HCT116 (cell line): Measurements from ENCODE around the gene SMC6. TPM values are rescaled to one million over a fixed set of nuclear protein-coding genes. Genes with fewer than 3 reads are reported as not detected.

ENCODE experiments used
- ATAC-seq: fragments of 200-7000 bp; cut with Tn5 transposase; 2 replicates; pipeline ENCODE4 v1.9.1; 2020; ENCODE audit warnings: mild to moderate bottlenecking, moderate library complexity
- BruUV-seq: library from RNA; stranded (reverse); fragments of 400-500 nt; replicated peaks from 2 replicates; lab custom pipeline; 2021; lab: Mats Ljungman, UMichigan
- CTCF ChIA-PET: fragments of 300-600 bp; sonication (Branson Sonifier 250); formaldehyde crosslinking; loops from one replicate; lab custom pipeline; 2021; ENCODE audit warnings: antibody characterized with exemption; lab: Charles Lee
- POLR2A ChIA-PET: fragments of 300-600, 350-600 bp; sonication (Branson Sonifier 250); formaldehyde crosslinking; loops from one replicate; lab custom pipeline; 2021; ENCODE audit warnings: antibody characterized with exemption; lab: Charles Lee
- RAD21 ChIA-PET, 2 experiments: fragments of 300-600 bp; sonication (Branson Sonifier 250); formaldehyde crosslinking; loops; one replicate each; lab custom pipeline; 2023; ENCODE audit warnings: low total read pairs in 2 of 2; ENCODE audit not compliant: uncharacterized antibody in 2 of 2, unreplicated experiment in 2 of 2, low non-redundant PET in 1 of 2; lab: Charles Lee
- DNase-seq: peaks from one replicate; pipeline ENCODE4 v3.0.0-alpha.2; 2010; ENCODE audit warnings: low read depth, low spot score
- H2AFZ ChIP-seq: fragments of 200-600 bp; shearing (Covaris generic), sonication (generic); 2 replicates; pipeline ENCODE4 v1.6.1; 2017; ENCODE audit warnings: low read depth, mixed run types, mixed read lengths, antibody characterized with exemption, low read length; ENCODE audit not compliant: poor library complexity, severe bottlenecking
- H3K27ac ChIP-seq: 2 replicates; pipeline ENCODE4 v1.5.1; 2012; ENCODE audit warnings: low read depth, low read length
- H3K27me3 ChIP-seq: fragments of 200-600 bp; sonication (generic); 2 replicates; pipeline ENCODE4 v1.6.1; 2016; ENCODE audit warnings: mixed run types, low read length, mixed read lengths; ENCODE audit not compliant: insufficient read depth
- H3K36me3 ChIP-seq, 2 experiments: fragments of 200-500 bp in 1 of 2; fragments of 200-600 bp in 1 of 2; sonication (Bioruptor generic) in 1 of 2; sonication (generic) in 1 of 2; 2 replicates each; pipeline versions ENCODE4 v1.5.1 to v1.6.1; 2014 to 2016; ENCODE audit warnings: low read length in 2 of 2, inconsistent platforms in 1 of 2, mixed read lengths in 1 of 2, mixed run types in 1 of 2; ENCODE audit not compliant: insufficient read depth in 2 of 2, control insufficient read depth in 1 of 2
- H3K4me1 ChIP-seq, 2 experiments: fragments of 200-600 bp in 1 of 2; sonication (generic) in 1 of 2; 2 replicates each; pipeline versions ENCODE4 v1.5.1 to v1.6.1; 2012 to 2017; ENCODE audit warnings: low read length in 2 of 2, inconsistent platforms in 1 of 2, mild to moderate bottlenecking in 1 of 2, mixed read lengths in 1 of 2, mixed run types in 1 of 2, moderate library complexity in 1 of 2; ENCODE audit not compliant: insufficient read depth in 2 of 2, control insufficient read depth in 1 of 2
- H3K4me2 ChIP-seq: fragments of 200-600 bp; sonication (generic); 2 replicates; pipeline ENCODE4 v1.6.1; 2017; ENCODE audit warnings: mixed run types, low read length, mixed read lengths
- H3K4me3 ChIP-seq, 2 experiments: fragments of 200-600 bp in 1 of 2; sonication (generic) in 1 of 2; replicated peaks in 1 of 2; 2 replicates each; pipeline ENCODE4 v1.5.1; 2011 to 2016; ENCODE audit warnings: low read length in 2 of 2, control low read depth in 1 of 2, low read depth in 1 of 2, mild to moderate bottlenecking in 1 of 2, mixed read lengths in 1 of 2, mixed run types in 1 of 2
- H3K79me2 ChIP-seq: fragments of 200-600 bp; sonication (generic); 2 replicates; pipeline ENCODE4 v1.6.1; 2017; ENCODE audit warnings: mild to moderate bottlenecking, mixed run types, low read length, moderate library complexity, mixed read lengths; ENCODE audit not compliant: insufficient read depth
- H3K9ac ChIP-seq: fragments of 200-600 bp; sonication (generic); 2 replicates; pipeline ENCODE4 v1.6.1; 2016; ENCODE audit warnings: low read length, mixed read lengths
- H3K9me2 ChIP-seq: fragments of 200-600 bp; sonication (generic), shearing (Covaris generic); 2 replicates; pipeline ENCODE4 v1.6.1; 2017; ENCODE audit warnings: mixed run types, mild to moderate bottlenecking, moderate library complexity; ENCODE audit not compliant: insufficient read depth
- H3K9me3 ChIP-seq, 2 experiments: fragments of 200-500 bp in 1 of 2; fragments of 200-600 bp in 1 of 2; sonication (Bioruptor generic) in 1 of 2; sonication (generic) in 1 of 2; 2 replicates each; pipeline ENCODE4 v1.6.1; 2014 to 2017; ENCODE audit warnings: low read length in 2 of 2, mixed read lengths in 2 of 2, inconsistent platforms in 1 of 2, low read depth in 1 of 2, mild to moderate bottlenecking in 1 of 2, mixed run types in 1 of 2, moderate library complexity in 1 of 2; ENCODE audit not compliant: control insufficient read depth in 1 of 2, insufficient read depth in 1 of 2
- H4K20me1 ChIP-seq: fragments of 200-600 bp; sonication (generic), shearing (Covaris generic); 2 replicates; pipeline ENCODE4 v1.6.1; 2017; ENCODE audit warnings: mixed run types, mild to moderate bottlenecking, moderate library complexity; ENCODE audit not compliant: insufficient read depth
- CBX3 ChIP-seq: IDR thresholded peaks from 2 replicates; pipeline ENCODE4 v1.6.1; 2012; ENCODE audit warnings: low read depth
- CEBPB ChIP-seq: IDR thresholded peaks from 2 replicates; pipeline ENCODE4 v1.6.1; 2012; ENCODE audit warnings: low read depth
- EGR1 ChIP-seq: IDR thresholded peaks from 2 replicates; pipeline ENCODE4 v1.6.1; 2012; ENCODE audit warnings: low read depth
- ELF1 ChIP-seq: IDR thresholded peaks from 2 replicates; pipeline ENCODE4 v1.6.1; 2012; ENCODE audit warnings: low read depth, borderline replicate concordance
- EZH2 ChIP-seq: fragments of 200-600 bp; sonication (generic); IDR thresholded peaks from 2 replicates; pipeline ENCODE4 v1.6.1; 2017; ENCODE audit warnings: antibody characterized with exemption, mixed run types
- EZH2phosphoT487 ChIP-seq: fragments of 200-600 bp; IDR thresholded peaks from 2 replicates; pipeline ENCODE4 v1.6.1; 2018; ENCODE audit warnings: antibody characterized with exemption, borderline replicate concordance
- JUND ChIP-seq: IDR thresholded peaks from 2 replicates; pipeline ENCODE4 v1.6.1; 2012
- POLR2A ChIP-seq: IDR thresholded peaks from 2 replicates; pipeline ENCODE4 v1.7.0; 2011; ENCODE audit warnings: borderline replicate concordance; ENCODE audit not compliant: insufficient read depth, insufficient read length; ENCODE audit errors: extremely low read depth
- POLR2AphosphoS5 ChIP-seq: IDR thresholded peaks from 2 replicates; pipeline ENCODE4 v1.6.1; 2011; ENCODE audit warnings: mild to moderate bottlenecking, low read depth, low read length, moderate library complexity
- SIN3A ChIP-seq: IDR thresholded peaks from 2 replicates; pipeline ENCODE4 v1.6.1; 2012; ENCODE audit warnings: low read depth
- SP1 ChIP-seq: IDR thresholded peaks from 2 replicates; pipeline ENCODE4 v1.6.1; 2012; ENCODE audit warnings: low read depth
- ZFX ChIP-seq: fragments of 450-650 bp; IDR thresholded peaks from 2 replicates; pipeline ENCODE4 v1.6.1; 2017
- ZNF274 ChIP-seq: fragments of 200-500 bp; sonication (Bioruptor generic); IDR thresholded peaks from 2 replicates; pipeline ENCODE4 v1.6.1; 2014; ENCODE audit warnings: mild to moderate bottlenecking, low read depth, low read length, inconsistent platforms
- intact Hi-C: fragments of 100-400 bp; cut with micrococcal nuclease; formaldehyde crosslinking; loops from 2 replicates; pipeline ENCODE4 v1.10.0; 2022
- total RNA-seq: library from RNA; stranded (reverse); gene quantifications from one replicate; pipeline ENCODE4 v1.2.1, GENCODE V29; 2021; ENCODE audit not compliant: unreplicated experiment
- TF ChIP-seq, protein P1 (sequence below): IDR thresholded peaks from 2 replicates; pipeline ENCODE4 v1.6.1; 2011; ENCODE audit warnings: mild to moderate bottlenecking, low read length, moderate library complexity; ENCODE audit not compliant: insufficient replicate concordance; ENCODE audit errors: extremely low read depth
- TF ChIP-seq, protein P2 (sequence below): IDR thresholded peaks from 2 replicates; pipeline ENCODE4 v1.6.1; 2012

The SMC6 gene
- total RNA-seq, 1 experiment from 2014 or later: 26.4 TPM

DNA sequence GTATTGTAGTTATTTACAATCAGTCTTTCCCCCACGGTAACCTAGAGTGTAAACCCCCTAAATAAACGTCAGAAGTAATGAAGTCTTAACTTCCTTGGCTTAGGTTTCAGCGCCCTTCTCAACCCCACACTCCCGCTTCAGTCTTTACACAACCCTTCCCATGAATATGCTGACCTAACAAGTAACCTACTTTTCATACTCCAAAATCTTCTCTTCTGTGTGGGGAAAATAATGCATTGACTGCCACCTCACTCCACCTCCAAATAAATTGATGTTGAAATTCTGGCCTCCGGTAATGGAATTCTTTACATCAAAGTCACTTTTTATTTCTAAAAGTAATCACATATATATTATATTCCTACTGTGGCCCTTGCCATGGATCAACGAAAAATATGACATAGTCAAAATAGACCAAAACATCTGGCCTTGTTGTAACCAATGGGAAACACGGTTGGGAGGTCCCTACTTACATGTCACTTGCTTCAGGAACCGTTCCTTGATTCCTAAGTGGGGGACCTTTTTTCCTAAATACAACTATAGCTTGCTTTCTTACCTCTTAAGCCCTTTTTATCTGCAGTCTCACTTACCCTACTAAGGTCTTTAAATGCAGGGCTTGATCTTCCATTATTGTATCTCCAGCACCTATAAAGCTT lies 1.3 kb upstream of the SMC6 start:
- TF ChIP-seq ZFX (no peak), ZNF274 (no peak), SP1 (no peak), CBX3 (no peak)
- Histone ChIP-seq H3K4me1 (peaks cover 8 to 23% of the 10 kb centered on the region in 2 experiments; a peak in 3 of 4 replicates), H3K27ac (peak overlapping the region; percentile 95), H3K27me3 (no peaks in the 10 kb centered on the region), H3K9ac (peak overlapping the region; percentile 83), H3K79me2 (peaks cover 91% of the 10 kb centered on the region), H3K36me3 (no peaks in the 10 kb centered on the region), H3K4me2 (peak overlapping the region; percentile 82), H3K4me3 (peak overlapping the region; percentile 82 to 91), H3K9me2 (no peaks in the 10 kb centered on the region), H4K20me1 (no peaks in the 10 kb centered on the region; the same call in 1 of the 2 replicates), H2AFZ (no peak overlapping the region), H3K9me3 (no peaks in the 10 kb centered on the region)
- ChIA-PET RAD21 (no interaction called here), CTCF (interaction anchor here (0.6 kb wide), 1 partner anchor 124 kb away, joined by 3 read pairs; the partner anchor contains the start of gene KCNS3), POLR2A (no interaction called here)
- intact Hi-C loops: loop anchor here (5.0 kb wide), 1 partner anchor 122 kb away; the partner anchor contains the start of gene KCNS3
- DNase-seq (no peak), ATAC-seq (no peak)
- BruUV-seq: TSS peak; percentile 57

DNA sequence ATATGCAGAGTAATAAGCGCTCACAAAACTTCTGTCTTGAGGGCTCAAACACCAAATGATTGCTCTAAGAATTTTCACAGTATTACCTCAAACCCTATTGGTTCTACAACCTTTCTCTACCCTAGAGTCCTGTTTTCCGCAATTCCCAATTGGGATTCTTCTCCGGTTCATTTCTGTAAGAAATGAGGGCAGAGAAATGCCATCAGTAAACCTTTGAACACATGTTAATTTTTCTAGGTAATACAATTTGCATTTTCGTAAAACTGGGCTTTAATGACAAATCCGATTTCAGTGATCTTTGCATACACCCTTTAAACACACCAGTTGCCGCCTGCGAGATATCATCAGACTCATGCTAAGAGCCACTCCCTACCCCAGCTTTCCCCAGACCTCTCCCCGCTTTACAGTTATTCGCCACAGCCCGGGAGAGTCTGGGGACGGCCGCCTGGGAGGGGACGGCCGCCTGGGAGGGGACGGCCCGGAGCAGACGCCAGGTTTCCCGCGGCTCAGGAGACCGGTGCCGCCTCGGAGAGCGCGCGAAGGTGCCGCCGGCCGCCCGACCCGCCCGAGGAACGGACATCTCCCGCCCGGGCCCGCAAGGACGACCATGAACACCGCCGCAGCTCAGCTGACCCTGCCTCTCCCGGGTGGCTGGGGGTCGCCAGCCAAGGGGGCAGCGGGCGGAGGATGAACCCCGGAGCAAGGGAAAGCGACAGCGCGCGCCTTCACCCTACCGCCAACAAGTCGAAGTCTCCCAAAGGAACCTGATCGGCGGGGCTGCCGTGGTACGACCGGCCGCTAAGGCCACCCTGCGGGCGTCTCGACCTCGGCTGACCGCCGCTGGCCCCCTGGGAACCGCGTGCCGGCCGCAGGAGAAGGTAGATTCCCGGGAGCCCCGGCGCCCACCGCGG lies 463 bp downstream of the SMC6 start:
- Histone ChIP-seq H3K4me3 (peak overlapping the region; percentile 82 to 91), H3K9me3 (no peaks in the 10 kb centered on the region), H3K9me2 (no peaks in the 10 kb centered on the region), H3K4me2 (peak overlapping the region; percentile 82), H3K27me3 (no peaks in the 10 kb centered on the region), H3K4me1 (peaks cover 13 to 30% of the 10 kb centered on the region in 2 experiments; a peak in 3 of 4 replicates), H3K27ac (peak overlapping the region; percentile 95), H2AFZ (no peak overlapping the region), H3K79me2 (peaks cover 91% of the 10 kb centered on the region), H3K9ac (peak overlapping the region; percentile 83), H3K36me3 (no peaks in the 10 kb centered on the region), H4K20me1 (no peaks in the 10 kb centered on the region; the same call in 1 of the 2 replicates)
- RAD21 ChIA-PET: no interaction called here
- BruUV-seq: no TSS peak
- intact Hi-C loops: loop anchor here (5.0 kb wide), 1 partner anchor 124 kb away; the partner anchor contains the start of gene KCNS3
- ATAC-seq: peak; percentile 61
- CTCF ChIA-PET: no interaction called here
- TF ChIP-seq EZH2 (no peak), ZFX (no peak; the same call in 1 of the 2 replicates), POLR2A (no peak), JUND (no peak; the same call in 1 of the 2 replicates), CEBPB (no peak), POLR2AphosphoS5 (peak; percentile 71; the same call in 1 of the 2 replicates), EGR1 (no peak), CBX3 (no peak), EZH2phosphoT487 (no peak), ELF1 (no peak), ZNF274 (no peak), SIN3A (peak; percentile 68)
- TF ChIP-seq, protein P1, sequence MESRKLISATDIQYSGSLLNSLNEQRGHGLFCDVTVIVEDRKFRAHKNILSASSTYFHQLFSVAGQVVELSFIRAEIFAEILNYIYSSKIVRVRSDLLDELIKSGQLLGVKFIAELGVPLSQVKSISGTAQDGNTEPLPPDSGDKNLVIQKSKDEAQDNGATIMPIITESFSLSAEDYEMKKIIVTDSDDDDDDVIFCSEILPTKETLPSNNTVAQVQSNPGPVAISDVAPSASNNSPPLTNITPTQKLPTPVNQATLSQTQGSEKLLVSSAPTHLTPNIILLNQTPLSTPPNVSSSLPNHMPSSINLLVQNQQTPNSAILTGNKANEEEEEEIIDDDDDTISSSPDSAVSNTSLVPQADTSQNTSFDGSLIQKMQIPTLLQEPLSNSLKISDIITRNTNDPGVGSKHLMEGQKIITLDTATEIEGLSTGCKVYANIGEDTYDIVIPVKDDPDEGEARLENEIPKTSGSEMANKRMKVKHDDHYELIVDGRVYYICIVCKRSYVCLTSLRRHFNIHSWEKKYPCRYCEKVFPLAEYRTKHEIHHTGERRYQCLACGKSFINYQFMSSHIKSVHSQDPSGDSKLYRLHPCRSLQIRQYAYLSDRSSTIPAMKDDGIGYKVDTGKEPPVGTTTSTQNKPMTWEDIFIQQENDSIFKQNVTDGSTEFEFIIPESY: no peak
- TF ChIP-seq, protein P2, sequence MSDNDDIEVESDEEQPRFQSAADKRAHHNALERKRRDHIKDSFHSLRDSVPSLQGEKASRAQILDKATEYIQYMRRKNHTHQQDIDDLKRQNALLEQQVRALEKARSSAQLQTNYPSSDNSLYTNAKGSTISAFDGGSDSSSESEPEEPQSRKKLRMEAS: peak; percentile 25; the same call in 1 of the 2 replicates
- POLR2A ChIA-PET: interaction anchor here (0.6 to 0.9 kb wide), 6 partner anchors 10 to 608 kb away, joined by 3 to 4 read pairs (median 3); no protein-coding TSS in a partner anchor
- DNase-seq: no peak
